ENCODE measurements around the gene PLXNA4. TPM values are rescaled to one million over a fixed set of nuclear protein-coding genes. Genes with fewer than 3 reads are reported as not detected.

PLXNA4 gene
- total RNA-seq, 1 experiment from 2014 or later: 0.81 TPM

GRCh38 chr7:132248841-132249240 is 327.4 kb downstream of the PLXNA4 start (continued):
- no peak for TF ChIP-seq OVOL2 (CRISPR knock-in tag; IDR thresholded peaks at IDR 0.05; ENCODE audit: borderline replicate concordance)
- TF ChIP-seq GABPB1 (CRISPR knock-in tag; IDR thresholded peaks at IDR 0.05): no peak
- no peak for TF ChIP-seq GTF2I (CRISPR knock-in tag; conservative IDR thresholded peaks at IDR 0.05)
- TF ChIP-seq AFF4 (CRISPR knock-in tag; IDR thresholded peaks at IDR 0.05; ENCODE audit: borderline replicate concordance): no peak
- no peak for TF ChIP-seq SMAD4 (CRISPR knock-in tag; IDR thresholded peaks at IDR 0.05)
- no peak for TF ChIP-seq STAT6 (CRISPR knock-in tag; conservative IDR thresholded peaks at IDR 0.05; ENCODE audit: low read depth)
- TF ChIP-seq E2F1 (CRISPR knock-in tag; IDR thresholded peaks at IDR 0.05): no peak
- TF ChIP-seq, protein P1, sequence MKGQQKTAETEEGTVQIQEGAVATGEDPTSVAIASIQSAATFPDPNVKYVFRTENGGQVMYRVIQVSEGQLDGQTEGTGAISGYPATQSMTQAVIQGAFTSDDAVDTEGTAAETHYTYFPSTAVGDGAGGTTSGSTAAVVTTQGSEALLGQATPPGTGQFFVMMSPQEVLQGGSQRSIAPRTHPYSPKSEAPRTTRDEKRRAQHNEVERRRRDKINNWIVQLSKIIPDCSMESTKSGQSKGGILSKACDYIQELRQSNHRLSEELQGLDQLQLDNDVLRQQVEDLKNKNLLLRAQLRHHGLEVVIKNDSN (CRISPR knock-in tag; IDR thresholded peaks at IDR 0.05): no peak

DNA sequence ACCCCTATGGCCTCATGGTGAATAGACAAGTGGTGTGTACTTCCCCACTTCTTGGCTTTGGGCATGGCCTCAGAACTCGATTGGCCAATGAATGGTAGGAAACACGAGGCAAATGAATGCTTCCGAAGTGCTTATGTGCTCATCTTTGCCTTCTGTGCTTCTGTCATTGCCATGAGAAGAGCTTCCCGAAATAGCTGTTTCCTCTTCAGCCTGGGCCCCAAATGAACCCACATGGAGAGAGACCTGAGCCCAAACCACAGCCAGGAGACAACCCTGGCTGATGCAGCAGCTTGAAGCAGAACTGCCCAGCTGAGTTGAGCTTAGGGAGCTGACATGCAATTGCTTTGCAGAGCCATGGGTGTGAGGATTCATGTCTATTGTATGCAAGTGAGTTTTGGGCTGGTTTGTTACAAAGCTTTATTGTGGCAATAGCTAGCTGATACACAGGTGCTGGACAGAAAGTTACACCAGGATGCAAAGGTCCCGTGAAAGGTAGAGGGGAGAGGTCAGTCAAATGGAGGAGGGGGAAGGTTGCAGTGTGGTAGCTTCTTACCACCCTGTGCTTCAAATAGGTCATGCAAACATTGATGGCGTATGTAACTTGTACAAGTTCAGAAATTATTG is 328.2 kb downstream of the PLXNA4 start:
- CTCF ChIA-PET: interaction anchor here (1.7 to 7.4 kb wide), 3 partner anchors 244 to 389 kb away, joined by 5 to 64 read pairs (median 9); no protein-coding TSS in a partner anchor
- H3K36me3 Mint-ChIP-seq: peaks cover 16% of the 10 kb centered on the region
- H3K27ac Mint-ChIP-seq: no peak overlapping the region
- H3K4me3 Mint-ChIP-seq: no peak overlapping the region
- peaks cover 27% of the 10 kb centered on the region for H3K9me3 Mint-ChIP-seq
- no peak for ATAC-seq
- DNase-seq (ENCODE audit: low spot score): no peak
- peaks cover 2% of the 10 kb centered on the region; the same call in 1 of the 2 replicates for H3K27me3 Mint-ChIP-seq (ENCODE audit: low read depth)
- H3K4me1 Mint-ChIP-seq: peaks cover 36% of the 10 kb centered on the region
- POLR2A ChIA-PET: interaction anchor here (0.5 kb wide), 1 partner anchor 103 kb away, joined by 3 read pairs; no protein-coding TSS in a partner anchor
- TF ChIP-seq ZNF232 (CRISPR knock-in tag; IDR thresholded peaks at IDR 0.05): no peak
- TF ChIP-seq CBFB (CRISPR knock-in tag; IDR thresholded peaks at IDR 0.05; ENCODE audit: low read depth): no peak
- TF ChIP-seq JAZF1 (CRISPR knock-in tag; IDR thresholded peaks at IDR 0.05): no peak
- no peak for TF ChIP-seq AR (CRISPR knock-in tag; IDR thresholded peaks at IDR 0.05)
- no peak for TF ChIP-seq FOXK1 (CRISPR knock-in tag; IDR thresholded peaks at IDR 0.05)
- TF ChIP-seq, protein P2, sequence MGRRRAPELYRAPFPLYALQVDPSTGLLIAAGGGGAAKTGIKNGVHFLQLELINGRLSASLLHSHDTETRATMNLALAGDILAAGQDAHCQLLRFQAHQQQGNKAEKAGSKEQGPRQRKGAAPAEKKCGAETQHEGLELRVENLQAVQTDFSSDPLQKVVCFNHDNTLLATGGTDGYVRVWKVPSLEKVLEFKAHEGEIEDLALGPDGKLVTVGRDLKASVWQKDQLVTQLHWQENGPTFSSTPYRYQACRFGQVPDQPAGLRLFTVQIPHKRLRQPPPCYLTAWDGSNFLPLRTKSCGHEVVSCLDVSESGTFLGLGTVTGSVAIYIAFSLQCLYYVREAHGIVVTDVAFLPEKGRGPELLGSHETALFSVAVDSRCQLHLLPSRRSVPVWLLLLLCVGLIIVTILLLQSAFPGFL (CRISPR knock-in tag; IDR thresholded peaks at IDR 0.05; ENCODE audit: borderline replicate concordance): no peak
- TF ChIP-seq, protein P3, sequence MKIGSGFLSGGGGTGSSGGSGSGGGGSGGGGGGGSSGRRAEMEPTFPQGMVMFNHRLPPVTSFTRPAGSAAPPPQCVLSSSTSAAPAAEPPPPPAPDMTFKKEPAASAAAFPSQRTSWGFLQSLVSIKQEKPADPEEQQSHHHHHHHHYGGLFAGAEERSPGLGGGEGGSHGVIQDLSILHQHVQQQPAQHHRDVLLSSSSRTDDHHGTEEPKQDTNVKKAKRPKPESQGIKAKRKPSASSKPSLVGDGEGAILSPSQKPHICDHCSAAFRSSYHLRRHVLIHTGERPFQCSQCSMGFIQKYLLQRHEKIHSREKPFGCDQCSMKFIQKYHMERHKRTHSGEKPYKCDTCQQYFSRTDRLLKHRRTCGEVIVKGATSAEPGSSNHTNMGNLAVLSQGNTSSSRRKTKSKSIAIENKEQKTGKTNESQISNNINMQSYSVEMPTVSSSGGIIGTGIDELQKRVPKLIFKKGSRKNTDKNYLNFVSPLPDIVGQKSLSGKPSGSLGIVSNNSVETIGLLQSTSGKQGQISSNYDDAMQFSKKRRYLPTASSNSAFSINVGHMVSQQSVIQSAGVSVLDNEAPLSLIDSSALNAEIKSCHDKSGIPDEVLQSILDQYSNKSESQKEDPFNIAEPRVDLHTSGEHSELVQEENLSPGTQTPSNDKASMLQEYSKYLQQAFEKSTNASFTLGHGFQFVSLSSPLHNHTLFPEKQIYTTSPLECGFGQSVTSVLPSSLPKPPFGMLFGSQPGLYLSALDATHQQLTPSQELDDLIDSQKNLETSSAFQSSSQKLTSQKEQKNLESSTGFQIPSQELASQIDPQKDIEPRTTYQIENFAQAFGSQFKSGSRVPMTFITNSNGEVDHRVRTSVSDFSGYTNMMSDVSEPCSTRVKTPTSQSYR (CRISPR knock-in tag; IDR thresholded peaks at IDR 0.05): no peak
- no peak for TF ChIP-seq ZNF263 (CRISPR knock-in tag; IDR thresholded peaks at IDR 0.05; ENCODE audit: low read depth)
- no peak for TF ChIP-seq ATF2 (CRISPR knock-in tag; IDR thresholded peaks at IDR 0.05; ENCODE audit: borderline replicate concordance, low read depth)

Measured in WTC11 (cell line).